ENCODE data around the gene TFE3.

GRCh38 chrX:49089553-49089952, 46.4 kb upstream of the TFE3 start:
- no peak for TF ChIP-seq CTCF (IDR thresholded peaks at IDR 0.05 in 4 of 5, conservative IDR thresholded peaks at IDR 0.05 in 1 of 5)
- no peak for TF ChIP-seq POLR2A (IDR thresholded peaks at IDR 0.05)

Data from gastrocnemius medialis (tissue), 4 donors.